HG03354 (cell line): ENCODE data around the gene TRPV3.
"Not testable (repeated sequence)": the region's sequence is repeated elsewhere in the genome, so short reads cannot be mapped to it uniquely, and the experiment has no call there.

Source experiments
- ATAC-seq: cut with Tn5 transposase; IDR thresholded peaks from one replicate; pipeline ENCODE4 v1.9.1; 2021; ENCODE audit warnings: mild to moderate bottlenecking; ENCODE audit not compliant: unreplicated experiment, poor library complexity, severe bottlenecking

The TRPV3 gene

DNA sequence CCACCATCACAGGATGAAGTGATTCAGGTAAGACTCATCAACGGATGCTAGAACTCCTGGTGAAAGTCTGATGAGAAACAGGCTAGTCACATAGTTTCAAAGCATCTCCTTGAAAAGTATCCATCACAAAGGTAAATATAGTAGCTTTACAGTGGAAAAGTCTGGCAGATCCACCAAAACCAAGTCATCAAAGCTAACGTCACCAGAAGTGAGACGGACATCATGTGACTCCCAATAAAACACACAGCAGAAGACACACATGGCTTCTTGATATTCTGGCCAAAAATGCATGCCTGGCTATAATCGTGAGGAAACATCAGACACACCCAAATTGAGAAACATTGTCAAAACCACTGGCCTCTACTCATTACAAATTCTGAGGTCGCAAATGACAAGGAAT, 17.9 kb upstream of the TRPV3 start:
- no peak for ATAC-seq

DNA sequence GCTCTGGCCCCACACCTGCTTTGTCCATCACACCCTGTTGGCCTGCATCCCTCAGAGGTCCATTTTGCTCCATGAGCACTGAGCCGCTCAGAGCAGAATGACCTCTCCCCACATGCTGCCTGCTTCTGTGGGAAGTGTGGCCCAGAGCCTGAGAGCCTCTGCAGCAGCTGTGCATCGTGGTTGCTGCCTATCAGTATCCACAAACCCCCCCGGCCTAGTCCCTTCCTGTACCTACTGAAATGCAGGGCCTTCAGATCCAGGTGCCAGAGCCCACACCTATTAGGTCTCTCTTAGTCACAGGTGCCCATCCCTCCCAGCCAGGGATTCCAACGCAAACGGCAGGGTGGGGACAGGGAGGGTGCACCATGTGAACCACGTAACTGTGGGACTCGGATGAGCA, 16.6 kb upstream of the TRPV3 start:
- ATAC-seq = no peak

DNA sequence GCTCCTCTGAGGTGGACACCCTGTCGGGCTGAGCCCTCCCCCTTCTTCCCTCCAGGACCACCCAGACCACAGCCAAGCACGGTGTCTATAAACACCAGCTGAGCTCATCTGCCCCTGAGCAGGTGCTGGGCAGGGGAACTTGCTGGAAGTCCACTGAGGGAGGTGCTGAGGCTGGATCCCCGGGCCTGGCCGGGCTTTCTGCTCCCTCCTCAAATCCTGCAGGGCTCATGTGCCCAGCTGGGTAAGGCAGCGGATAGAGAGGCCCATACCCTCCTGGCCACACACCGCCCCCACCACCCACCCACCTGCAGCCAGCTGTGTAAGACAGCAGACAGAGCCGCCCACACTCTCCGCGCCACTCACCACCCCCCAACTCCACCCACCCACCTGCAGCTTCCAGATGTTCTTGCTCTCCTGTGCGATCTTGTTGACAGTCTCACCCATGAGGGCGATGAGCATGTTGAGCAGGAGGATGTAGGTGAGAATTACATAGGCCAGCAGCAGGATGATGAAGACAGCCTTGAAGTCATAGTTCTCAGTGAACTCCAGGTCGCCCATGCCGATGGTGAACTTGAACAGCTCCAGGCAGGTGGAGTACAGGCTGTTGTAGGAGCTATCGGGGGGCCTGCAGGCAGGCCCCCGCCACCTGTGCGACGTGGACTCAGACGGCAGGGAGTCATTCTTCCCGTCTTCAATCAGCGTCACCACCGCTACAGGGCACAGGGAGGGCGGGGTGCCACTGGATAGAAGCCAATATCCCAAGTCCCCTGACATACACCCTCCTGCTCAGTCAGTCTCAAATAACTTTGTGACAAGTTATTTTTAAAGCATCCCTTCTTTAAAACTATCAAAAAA, 15.9 kb upstream of the TRPV3 start:
- ATAC-seq = no peak

DNA sequence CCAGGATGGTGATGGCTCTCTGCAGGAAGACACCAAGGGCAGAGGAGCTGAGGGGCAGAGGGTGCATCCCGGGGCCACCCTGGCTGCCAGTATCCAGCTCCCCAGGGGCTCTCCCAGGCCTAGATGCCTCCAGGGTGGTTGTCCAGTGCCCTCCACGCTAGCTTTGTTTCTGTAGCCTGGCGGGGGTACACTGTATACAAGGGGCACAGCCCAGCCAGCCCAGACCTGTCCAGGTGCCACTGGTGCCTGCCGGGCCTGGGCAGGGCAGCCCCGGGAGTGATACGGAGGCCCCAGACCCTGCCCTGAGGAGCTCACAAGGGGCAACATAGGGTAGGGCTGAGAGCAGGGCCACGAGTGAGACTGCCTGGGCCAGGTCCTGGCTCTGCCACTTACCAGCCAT, 14.6 kb upstream of the TRPV3 start:
- ATAC-seq = no peak

DNA sequence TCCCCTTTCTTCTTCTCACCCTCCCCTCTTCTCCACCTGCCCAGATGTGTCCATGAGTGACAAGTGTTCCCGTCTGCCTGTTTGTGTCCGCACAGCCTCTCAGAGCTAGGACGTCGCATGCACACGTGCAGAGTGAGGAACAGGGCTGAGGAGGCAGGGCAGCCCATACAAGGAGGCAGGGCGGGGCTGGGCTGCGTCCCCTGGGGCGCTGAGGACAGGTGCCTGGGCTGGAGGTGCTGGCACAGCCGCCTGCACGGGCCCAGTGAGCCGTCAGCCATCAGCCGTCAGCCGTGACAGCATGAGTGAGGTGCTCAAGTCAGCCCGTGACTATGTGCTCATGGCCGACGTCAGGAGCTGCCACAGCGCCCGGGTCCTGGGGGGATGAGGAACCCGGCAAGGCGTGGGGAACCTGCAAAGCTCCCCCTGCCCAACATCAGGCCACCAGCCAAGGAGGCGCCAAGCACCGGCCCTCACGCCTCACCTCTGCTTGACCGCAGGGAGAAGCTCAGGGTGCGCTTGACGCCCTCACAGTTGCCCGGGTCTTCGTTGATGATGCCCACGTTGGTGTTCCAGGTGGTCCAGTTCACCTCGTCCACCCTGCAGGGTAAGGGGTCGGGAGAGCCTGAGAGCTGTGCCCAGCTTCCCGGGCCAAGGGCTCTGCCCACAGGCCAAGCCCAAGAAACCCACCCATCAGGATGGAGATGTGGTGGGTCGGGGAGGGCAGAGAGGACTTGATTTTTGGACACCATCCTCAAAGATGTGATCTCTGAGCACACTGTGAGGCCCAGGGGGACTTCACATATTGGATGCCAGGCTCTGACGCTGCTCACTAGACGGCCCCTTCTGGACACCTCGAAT, 13.7 kb upstream of the TRPV3 start:
- no peak for ATAC-seq

GRCh38 chr17:3569534-3570137, 12.0 kb upstream of the TRPV3 start:
- ATAC-seq = no peak

GRCh38 chr17:3566551-3566950, 8.9 kb upstream of the TRPV3 start:
- ATAC-seq = no peak

- ATAC-seq = no peak
These were observed 7.5 kb upstream of the TRPV3 start for GRCh38 chr17:3565143-3565542.

DNA sequence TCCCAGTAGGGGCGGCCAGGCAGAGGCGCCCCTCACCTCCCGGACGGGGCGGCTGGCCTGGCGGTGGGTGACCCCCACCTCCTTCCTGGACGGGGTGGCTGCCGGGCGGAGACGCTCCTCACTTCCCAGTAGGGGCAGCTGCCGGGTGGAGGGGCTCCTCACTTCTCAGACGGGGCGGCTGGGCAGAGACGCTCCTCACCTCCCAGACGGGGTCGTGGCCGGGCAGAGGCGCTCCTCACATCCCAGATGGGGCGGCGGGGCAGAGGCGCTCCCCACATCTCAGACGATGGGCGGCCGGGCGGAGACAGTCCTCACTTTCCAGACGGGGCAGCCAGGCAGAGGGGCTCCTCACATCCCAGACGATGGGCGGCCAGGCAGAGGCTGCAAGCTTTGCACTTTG, 6.6 kb upstream of the TRPV3 start:
- ATAC-seq = not testable (repeated sequence)

DNA sequence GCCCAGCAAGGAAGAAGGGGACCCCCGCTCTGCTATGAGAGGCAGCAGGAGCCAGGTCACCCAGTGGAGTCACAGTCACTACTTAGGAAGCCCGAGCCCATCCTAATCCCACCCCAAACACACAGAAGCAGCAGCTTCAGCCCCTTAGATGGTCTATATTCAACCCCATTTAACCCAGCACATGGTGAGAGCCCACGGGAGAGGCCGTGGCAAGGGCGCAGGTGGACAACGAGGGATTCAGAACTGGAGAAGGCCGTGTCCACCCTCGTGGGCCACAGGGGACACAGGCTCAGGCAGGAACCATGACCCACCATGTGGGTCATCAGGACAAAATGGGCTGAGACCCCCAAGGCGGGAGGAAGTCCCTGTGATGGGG, 1.6 kb upstream of the TRPV3 start:
- ATAC-seq = no peak

GRCh38 chr17:3558603-3559269, 1.1 kb upstream of the TRPV3 start:
- peak; percentile 82 for ATAC-seq

DNA sequence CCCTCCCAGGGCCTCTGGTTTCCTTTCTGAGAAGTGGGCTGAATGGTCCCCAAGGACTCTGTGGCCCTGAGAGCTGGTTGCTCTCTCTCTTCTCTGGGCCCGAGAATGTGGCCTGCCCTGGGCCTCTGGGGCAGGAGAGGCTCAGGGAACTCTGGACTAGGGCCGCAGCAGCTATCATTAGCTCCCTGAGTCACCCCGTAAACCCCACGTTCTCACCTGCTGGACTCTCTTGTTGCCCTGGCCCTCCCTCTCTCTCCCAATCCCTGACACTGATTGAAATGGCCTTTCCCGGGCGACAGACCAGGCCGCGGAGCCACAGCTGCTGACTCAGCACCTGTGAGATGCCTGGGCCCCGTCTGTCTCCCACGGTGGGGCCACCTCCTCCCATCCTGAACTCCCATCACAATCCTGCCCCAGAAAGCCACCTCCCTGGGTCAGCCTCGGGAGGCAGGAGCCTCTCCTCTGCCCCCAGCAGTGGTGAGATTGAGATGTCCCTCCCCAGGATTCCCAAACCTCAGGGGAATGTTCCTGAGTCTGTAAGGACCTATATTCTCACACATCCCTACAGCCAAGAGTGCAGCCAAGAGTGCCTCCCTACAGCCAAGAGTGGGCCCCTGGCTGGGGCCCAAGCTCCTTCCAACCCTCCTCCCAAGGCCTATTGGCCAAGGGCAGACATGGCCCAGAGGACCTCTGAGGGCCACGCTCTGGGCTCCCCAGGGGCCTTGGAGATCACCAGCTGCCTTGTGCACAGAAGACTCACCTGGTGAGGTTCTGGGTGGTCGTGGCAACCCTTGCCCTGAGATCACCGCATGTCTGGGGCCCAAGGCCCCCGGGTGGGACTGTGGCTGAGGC, 470 bp downstream of the TRPV3 start:
- no peak for ATAC-seq

- no peak for ATAC-seq
These were observed 1.2 kb downstream of the TRPV3 start for GRCh38 chr17:3556239-3556915.

GRCh38 chr17:3555189-3555796, 2.3 kb downstream of the TRPV3 start:
- ATAC-seq = no peak

- ATAC-seq = no peak
These were observed 3.2 kb downstream of the TRPV3 start for GRCh38 chr17:3554440-3554839.

GRCh38 chr17:3553419-3554401, 3.9 kb downstream of the TRPV3 start:
- no peak for ATAC-seq

DNA sequence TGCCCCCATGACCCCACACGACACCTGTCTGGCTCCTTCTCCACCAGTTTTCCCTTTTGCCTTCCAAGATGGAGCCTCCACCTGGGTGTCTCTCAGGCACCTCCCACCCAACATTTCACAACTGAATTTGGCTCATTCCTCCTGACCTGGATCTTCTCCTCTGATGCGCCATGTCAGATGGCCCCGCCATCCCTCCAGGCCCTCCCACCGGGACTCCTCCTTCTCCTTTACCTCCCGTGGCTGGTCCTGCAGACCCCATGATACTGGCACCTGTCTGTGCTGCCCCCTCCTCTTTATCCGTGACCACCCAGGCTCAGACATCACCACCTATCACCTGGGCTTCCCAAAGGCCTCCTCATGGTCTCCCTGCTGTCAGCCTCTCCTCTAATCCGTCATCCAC, 4.7 kb downstream of the TRPV3 start:
- ATAC-seq = no peak
